DMS53 treated with DMSO at 0.1 percent for 48 hours (cell line): ENCODE results near the gene ABL1.
"Not testable (repeated sequence)": the region's sequence is repeated elsewhere in the genome, so short reads cannot be mapped to it uniquely, and the experiment has no call there.

Source experiments
- DNase-seq: peaks from one replicate; lab custom pipeline; 2025; ENCODE audit not compliant: unreplicated experiment; lab: John Stamatoyannopoulos, UW

The ABL1 gene

DNA sequence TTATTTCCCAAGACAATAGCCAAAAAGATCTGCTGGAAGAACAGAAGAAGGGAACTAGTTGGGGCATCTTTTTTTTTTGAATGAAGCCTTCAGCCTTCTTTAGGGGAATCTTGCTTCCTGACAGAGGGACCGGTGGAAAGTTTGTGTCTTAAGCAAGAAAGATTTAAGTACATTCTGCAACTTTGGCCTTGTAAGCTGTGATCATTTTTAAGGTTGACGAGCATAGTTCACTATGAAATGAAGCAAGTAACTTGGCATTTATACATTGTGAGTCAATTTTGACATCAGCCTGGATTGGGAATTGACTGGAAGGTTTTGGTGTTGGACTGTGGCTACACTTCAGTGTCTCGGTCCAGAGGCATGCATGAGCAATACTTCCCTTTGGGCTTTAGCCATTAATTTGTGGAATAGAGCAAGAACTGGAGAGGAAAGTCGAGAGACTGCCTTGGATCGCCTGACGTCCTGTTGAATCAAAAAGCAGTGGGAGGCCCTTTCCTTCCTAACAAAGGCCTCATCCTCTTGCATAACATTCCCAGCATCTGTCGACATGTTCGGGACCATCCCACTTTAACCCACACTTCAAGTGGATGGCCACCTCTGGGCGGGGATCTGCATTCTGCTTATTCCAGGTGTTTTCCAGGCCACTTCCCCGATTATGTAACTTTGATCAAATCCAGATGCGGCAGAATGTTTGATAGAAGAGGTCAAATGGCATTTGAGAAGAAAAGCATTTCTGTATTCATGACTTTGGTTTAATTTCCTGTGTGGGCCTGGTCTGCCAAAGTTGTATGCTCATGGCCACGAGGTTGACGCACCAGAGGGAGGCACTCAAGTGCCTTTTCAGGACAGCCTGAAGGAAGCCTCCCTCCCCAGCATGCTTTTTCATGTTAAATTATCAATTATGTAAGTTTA, 12.5 kb downstream of the ABL1 start:
- DNase-seq, result no peak

DNA sequence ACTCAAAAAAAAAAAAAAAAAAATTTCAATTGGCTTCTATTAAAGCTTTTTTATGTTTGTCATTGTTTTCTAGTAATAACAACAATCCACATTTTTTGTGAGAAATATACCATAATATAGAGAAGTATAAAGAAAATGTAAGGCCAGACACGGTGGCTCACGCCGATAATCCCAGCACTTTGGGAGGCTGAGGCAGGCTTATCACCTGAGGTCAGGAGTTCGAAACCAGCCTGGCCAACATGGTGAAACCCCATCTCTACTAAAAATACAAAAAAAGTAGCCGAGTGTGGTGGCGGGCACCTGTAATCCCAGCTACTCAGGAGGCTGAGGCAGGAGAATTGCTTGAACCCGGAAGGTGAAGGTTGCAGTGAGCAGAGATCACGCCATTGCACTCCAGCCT, 13.5 kb downstream of the ABL1 start:
- DNase-seq, result not testable (repeated sequence)

DNA sequence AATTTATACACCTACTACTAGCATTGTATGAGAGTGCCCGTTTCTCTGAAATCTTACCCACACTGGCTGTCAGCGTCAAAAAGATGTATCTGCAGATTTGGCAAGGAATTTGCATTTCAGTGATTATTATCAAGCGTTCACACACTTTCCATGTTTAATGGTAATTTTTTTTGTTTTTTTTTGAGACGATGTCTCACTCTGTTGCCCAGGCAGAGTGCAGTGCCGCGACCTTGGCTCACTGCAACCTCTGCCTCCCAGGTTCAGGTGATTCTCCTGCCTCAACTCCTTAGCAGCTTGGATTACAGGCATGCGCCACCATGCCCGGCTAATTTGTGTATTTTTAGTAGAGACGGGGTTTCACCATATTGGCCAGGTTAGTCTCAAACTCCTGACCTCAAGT, 14.3 kb downstream of the ABL1 start:
- no peak for DNase-seq

DNA sequence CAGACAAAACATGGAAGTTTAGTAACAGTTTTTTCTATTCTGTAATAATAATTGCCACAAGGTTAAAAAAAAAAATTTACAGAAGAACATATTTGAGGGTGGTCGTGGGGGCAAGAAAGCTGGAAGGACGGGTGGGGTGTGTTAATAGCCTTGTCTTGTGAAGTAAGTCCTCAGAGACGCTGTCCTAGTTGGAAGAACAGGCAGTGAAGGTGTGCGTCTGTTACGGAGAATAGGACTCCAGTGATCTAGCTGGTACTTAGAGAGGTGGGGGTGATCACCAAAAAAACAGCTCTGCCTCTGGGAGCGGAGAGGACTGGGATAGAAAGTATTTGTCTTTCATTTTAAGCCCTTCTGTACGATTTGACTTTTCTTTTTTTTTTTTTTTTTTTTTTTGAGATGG, 17.7 kb downstream of the ABL1 start:
- no peak for DNase-seq

DNA sequence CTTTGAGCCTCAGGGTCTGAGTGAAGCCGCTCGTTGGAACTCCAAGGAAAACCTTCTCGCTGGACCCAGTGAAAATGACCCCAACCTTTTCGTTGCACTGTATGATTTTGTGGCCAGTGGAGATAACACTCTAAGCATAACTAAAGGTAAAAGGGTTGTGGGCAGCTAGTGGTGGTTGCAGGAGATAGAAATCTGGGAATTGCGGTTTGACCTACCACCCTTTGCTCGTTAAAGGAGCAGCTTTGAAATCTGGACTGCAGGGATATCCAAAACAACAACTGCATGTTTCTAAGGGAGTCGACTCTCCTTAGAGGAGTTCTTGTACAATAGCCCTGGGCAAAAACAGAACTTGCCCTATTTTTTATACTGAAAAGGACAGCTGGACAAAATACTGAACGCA, 19.0 kb downstream of the ABL1 start:
- DNase-seq, result no peak

DNA sequence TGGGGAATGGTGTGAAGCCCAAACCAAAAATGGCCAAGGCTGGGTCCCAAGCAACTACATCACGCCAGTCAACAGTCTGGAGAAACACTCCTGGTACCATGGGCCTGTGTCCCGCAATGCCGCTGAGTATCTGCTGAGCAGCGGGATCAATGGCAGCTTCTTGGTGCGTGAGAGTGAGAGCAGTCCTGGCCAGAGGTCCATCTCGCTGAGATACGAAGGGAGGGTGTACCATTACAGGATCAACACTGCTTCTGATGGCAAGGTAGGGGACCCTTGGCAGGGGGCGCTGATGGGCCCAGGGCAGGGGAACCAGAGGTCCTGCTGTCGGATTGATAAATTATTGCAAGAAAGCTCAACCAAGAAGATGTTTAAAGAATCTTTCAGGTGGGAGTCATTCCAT, 19.8 kb downstream of the ABL1 start:
- DNase-seq, result no peak

DNA sequence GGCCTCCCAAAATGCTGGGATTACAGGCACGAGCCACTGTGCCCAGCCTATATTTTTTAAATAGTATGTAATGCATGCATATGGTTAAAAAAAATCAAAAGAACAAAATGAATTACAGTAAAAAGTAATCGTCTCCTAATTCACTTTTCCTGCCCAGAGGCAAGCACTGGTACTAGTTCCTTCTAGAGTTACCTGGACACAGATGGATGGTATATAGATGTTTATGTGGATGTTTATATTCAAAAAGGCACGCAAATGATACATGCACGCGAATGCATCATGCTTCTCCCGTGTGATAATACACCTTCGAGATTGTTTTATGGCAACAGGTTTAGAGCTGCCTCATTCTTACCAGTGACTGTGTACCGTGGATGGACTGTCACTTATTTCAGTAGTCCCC, 21.4 kb downstream of the ABL1 start:
- no peak for DNase-seq

DNA sequence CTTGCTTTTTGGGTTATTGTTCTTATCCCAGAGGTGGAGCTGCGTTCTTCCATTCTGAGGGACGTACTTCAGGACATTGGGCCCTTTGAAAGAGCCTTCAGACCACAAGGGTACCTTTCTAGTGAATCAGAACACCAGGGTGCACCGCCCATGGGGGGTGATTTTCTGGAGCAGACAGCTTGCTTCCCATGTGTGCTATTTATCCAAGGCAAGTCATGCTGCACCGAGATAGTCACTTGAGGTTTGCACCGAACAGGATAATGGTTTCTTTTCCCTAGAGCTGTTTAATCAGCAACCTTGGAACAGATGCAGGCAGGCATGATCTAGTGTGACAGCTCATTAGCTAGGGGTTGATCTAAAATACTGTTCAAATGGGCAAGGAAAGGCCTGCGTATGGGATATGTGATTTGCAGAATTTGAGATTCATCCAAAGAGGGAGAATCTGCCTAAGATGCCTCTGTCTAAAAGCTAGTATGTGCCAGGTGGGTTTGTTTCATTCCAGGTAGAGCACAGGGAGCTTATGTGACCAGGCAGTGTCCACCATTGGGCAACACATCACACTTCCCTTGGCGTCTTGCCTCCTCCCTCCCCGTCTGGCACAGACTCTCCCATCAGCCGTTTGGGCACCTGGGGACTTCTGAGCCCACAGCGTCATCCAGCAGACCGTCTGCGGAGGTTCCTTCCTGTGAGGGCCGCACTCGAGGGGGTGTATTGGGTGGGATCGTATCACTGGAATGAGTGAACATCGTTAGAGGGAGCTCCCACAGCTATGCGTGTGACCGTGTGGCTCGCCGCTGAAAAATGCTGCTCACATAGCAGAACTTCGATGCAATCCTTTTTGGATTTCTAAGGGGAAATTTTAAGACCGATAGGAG, 23.0 kb downstream of the ABL1 start:
- no peak for DNase-seq

DNA sequence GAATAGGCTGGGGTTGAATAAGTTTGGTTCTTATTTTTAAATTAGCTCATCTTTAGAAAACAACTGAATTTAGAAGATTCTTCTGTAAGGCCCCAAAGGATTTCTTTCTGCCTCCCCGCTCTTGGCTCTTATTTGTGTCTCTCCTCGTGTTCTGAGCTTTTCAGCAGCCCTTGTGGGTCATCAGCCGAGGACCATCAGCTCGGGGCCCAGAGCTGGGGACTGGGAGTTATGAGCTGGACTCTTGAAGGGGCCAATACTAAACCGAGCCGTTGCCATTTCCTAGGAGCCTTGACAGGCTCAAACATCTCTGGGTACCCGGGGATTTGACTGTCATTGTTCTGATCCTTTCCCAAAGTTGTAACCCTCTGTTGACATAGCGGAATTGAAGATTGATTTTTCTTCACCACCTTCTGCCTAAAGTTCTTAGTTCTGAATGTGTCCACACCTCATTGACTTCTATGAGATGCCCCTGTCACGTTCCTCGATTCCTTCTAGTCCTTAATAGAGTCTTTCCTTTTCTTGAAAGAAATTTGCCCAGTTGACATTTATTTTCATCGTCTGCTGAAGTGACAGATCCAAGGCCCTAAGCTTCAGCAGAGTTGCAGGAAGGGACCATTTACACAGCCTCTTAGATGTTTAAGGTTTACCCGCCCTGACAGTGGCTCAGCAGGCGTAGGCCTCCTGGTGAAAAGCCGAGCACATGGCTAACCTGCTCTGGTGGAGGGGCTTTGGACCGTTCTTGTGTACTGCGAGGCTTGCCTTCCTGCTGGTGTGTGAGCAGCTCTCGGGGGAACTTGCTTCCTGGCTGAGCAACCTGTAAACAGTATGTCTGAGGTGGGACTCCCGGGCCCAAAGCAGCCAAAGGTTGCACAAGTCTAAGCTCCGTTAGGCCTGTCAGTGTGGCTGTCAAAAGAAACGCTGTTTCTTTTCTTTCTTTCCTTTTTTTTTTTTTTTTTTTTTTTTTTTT, 24.0 kb downstream of the ABL1 start:
- no peak for DNase-seq

DNA sequence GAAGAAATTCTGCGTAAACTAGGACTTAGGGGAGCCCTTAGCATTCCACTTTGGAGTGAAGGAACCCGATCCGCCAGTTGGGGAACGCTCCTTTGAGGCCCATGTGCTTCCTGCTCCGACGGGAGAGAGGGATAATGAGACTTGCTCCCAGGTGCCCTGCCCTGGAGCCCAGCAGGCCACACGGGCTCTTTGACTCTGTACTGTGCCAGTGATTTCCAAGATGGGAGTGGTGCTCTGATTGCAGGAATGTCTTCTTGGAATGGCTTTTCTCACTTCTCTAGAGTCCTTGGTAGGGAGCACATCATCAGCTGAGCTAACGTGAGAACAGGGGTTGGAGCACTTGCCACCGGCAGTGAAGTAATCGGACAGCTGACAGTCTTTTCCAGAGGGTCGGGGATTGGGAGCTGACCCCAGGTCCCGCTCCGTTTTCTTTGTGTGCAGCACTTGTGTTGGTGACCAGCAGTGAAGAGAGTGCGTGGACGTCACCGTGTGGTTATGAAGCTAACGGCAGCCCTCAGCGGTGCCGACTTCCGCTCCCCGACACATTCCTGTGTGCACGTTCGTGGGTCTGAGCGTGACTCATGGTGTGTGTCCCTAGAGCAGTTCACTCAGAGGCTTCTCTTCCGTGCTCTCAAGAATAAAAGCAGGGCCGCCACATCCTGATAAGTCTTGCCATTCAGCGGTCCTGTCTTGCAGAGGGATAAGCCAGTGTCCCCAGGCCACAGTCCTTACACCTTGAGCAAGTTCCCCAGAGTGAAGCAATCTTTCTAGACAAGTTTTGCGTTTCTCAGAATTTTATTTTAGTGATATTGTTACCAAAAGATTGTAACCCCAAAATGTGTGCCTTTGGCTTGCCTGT, 25.6 kb downstream of the ABL1 start:
- DNase-seq, result no peak

DNA sequence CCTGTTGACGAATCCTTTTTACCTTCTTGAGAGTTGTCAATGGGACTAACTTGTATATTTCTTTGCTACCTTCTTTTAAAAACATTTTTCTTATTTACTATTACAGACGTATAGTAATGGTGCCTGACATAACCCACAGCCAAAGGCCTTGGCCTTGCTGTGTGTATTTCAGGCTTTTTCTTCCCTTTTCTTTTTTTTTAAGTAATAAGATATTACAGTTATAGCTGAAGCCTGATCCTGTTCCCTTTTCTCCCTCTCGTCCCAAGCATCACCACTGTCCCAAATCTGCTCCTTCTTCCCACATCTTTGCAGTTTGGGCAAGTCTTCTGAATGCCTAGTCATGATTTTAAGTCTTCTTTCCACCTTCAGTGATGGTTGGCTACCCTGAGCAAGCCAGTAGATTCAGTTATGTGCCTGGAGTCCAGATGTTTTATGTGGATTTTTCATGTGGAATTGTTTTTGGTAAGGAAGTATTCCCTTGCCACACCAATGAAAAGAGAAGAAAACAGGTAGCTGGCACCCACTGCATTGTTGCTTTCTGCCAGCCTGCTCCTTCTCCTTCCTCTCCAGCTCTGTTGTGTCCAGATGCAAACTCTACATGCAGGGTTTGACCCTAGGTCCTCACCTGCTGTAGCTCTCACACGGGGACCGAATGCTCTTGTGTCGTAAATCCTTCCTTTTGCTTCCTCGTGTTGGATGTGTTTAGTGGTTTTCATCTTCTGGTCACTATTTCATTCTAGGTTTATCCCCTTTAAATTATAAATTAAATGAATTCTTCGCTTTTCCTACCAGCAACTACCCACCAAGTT, 26.5 kb downstream of the ABL1 start:
- DNase-seq, result no peak

DNA sequence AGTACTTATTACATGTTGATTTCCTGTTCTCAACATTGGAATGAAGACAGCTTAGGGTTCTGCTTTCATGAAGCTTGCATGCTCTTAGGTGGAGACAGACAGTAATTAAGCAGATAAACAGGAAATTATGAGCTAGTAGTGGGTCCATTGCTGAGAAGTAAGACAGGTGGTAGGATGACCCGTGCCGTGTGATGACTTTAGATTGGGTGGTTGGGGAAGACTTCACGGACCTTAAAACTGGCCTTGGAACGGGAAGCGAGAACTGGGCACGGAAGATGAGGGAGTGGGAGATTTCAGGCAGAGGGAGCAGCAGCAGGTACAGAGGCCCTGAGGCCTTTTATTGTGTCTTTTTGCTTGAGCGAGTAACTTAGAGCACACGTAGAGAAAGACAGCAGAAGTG, 27.2 kb downstream of the ABL1 start:
- no peak for DNase-seq

DNA sequence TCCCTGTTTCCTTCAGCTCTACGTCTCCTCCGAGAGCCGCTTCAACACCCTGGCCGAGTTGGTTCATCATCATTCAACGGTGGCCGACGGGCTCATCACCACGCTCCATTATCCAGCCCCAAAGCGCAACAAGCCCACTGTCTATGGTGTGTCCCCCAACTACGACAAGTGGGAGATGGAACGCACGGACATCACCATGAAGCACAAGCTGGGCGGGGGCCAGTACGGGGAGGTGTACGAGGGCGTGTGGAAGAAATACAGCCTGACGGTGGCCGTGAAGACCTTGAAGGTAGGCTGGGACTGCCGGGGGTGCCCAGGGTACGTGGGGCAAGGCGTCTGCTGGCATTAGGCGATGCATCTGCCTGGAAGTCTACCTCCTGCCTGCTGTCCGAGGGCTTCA, 27.7 kb downstream of the ABL1 start:
- no peak for DNase-seq

DNA sequence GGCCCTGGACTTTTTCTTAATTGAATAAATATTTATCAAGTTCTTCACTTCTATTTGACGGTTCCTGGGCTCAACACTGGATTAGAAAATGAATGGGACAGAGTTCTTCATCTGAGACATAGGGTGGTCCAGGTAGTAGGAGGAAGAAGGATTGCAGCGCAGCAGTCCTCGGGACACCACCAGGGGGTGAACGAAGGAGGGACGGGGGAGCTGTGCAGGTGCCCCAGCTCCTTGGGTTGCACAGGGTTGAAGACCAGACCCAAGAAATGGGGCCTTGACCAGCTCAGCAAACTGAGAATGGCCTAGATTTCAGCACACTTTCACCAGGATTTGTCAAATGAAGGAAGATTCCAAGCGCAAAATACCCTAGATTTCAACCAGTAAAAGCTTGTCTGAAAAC, 29.5 kb downstream of the ABL1 start:
- DNase-seq, result no peak

DNA sequence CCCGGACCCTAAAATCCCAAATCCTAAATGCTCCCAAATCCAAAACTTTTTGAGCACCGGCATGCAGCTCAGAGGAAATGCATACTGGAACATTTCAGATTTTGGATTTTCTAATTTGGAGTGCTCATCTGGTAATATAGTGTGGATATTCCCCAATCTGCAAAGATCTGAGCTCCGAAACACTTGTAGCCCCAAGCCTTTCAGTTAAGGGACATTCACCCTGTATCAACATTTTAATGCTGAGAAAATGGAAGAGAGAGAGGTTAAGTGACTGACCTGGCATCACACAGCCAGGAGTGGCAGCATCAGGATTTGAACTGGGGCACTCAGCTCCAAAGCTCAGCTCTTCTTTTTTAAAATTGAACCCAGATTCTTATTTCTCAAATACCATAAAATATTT, 30.9 kb downstream of the ABL1 start:
- no peak for DNase-seq

DNA sequence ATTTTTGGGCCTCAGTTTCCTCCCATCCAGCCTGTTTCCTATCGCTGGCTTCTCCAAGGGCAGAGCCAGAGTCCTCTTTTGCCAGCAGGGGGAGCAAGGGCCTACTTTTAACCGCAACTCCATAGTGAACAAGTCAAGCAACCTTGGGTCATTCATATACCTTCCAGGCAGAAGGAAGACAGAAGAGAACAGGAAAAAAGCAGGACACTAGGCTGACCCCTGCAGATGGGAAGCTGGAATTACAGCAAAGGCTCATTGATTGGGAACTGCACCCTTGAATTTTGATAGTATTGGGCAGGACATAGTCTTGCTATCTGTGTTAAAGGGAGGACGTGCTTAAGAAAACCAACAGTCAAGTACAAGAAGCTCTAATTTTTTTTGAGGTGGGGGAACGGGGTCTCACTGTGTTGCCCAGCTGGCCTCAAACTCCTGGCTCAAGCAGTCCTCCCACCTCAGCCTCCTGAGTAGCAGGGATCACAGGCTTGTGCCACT, 31.5 kb downstream of the ABL1 start:
- DNase-seq, result peak; percentile 89

DNA sequence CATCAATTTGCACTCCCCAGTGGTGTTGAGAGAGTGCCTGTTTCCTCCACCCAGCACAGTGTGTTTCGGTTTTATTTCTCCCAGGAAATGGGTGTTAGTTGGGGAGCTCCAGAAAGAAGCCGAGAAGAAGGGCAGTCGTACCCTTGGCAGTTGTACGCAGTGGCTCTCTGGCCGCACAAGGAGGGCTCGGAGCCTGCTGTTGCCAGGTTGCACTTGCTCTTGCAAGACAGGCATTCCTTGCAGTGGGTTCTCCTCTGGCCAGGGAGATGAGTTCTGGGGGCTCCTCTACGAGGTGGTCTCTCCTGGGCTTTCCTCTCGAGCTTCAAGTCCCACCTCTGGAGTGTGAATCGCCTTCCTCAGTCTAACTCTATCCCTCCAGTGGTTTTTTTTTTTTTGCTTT, 32.5 kb downstream of the ABL1 start:
- no peak for DNase-seq

DNA sequence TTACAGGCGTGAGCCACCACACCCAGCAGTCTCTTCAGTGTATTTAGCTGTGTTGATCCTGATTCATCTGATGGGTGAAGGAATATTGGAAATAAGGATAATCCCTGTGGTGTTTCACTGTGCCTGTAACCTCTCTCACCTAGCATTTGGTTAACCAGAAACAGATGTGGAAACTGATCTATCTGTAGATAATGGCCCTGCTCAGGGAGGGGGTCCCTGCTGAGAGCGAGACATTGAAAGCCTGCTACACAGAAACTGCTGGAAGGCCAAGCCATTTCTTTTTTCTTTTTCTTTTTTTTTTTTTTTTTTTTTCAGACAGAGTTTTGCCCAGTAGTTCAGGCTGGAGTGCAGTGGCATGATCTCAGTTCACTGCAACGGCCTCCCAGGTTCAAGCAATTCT, 33.2 kb downstream of the ABL1 start:
- no peak for DNase-seq

DNA sequence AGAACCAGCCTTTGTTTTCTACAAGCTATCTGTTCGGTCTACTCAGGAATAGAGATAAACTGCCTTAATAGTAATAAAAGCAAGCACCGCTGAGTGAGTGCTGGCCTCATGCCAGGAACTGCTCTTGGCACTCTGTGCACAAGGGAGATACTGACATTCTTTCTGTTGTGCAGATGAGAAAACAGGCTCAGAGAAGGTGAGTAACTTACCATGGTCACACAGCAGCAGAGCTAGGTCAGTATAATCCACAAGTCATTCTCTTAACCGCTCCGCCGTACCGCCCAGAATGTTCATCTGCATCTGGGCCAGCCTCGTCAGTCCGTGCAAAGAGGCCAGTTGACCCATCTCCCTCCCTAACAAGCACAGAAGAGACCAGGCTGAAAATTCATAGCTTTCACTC, 34.2 kb downstream of the ABL1 start:
- no peak for DNase-seq
